Lung (tissue), 12 donors: Measurements from ENCODE around the gene CPTP. TPM values are rescaled to one million over a fixed set of nuclear protein-coding genes. Genes with fewer than 3 reads are reported as not detected.
A peak's percentile ranks its signal among the peaks of the same experiment; 100 is the strongest.

Experiments used
- ATAC-seq: fragments of 200-7000 bp; cut with Tn5 transposase; one replicate; pipeline ENCODE4 v1.9.1; 2020; ENCODE audit warnings: moderate number of reproducible peaks; ENCODE audit not compliant: insufficient read depth, low FRiP score
- DNase-seq, 3 donors: peaks; one replicate each; pipeline ENCODE4 v3.0.0-alpha.2; 2013 to 2017
- H3K27ac ChIP-seq, 2 donors: one replicate each; pipeline ENCODE4 v1.5.1; 2013; ENCODE audit warnings: mild to moderate bottlenecking in 2 of 2, moderate library complexity in 2 of 2, control low read depth in 1 of 2, inconsistent platforms in 1 of 2, low read depth in 1 of 2, low read length in 1 of 2
- H3K27me3 ChIP-seq, 3 donors: one replicate each; pipeline ENCODE4 v1.5.1; 2013; ENCODE audit warnings: low read length in 2 of 3; ENCODE audit not compliant: control insufficient read depth in 3 of 3, insufficient read depth in 3 of 3
- H3K36me3 ChIP-seq, 4 donors: one replicate each; pipeline ENCODE4 v1.5.1; 2013; ENCODE audit warnings: low read length in 4 of 4, mild to moderate bottlenecking in 1 of 4, moderate library complexity in 1 of 4; ENCODE audit not compliant: control insufficient read depth in 4 of 4, insufficient read depth in 4 of 4
- H3K4me1 ChIP-seq, 5 donors: one replicate each; pipeline ENCODE4 v1.5.1; 2013; ENCODE audit warnings: low read length in 5 of 5, mild to moderate bottlenecking in 2 of 5, moderate library complexity in 1 of 5; ENCODE audit not compliant: control insufficient read depth in 5 of 5, insufficient read depth in 5 of 5
- H3K4me3 ChIP-seq: one replicate; pipeline ENCODE4 v1.5.1; 2013; ENCODE audit warnings: mild to moderate bottlenecking, control low read depth, moderate library complexity
- H3K9ac ChIP-seq, 2 donors: one replicate each; pipeline ENCODE4 v1.5.1; 2013; ENCODE audit warnings: low read length in 2 of 2, control low read depth in 1 of 2; ENCODE audit not compliant: insufficient read depth in 1 of 2
- H3K9me3 ChIP-seq, 4 donors: one replicate each; pipeline ENCODE4 v1.5.1; 2013; ENCODE audit warnings: low read length in 3 of 4, mild to moderate bottlenecking in 1 of 4, moderate library complexity in 1 of 4; ENCODE audit not compliant: control insufficient read depth in 4 of 4, insufficient read depth in 3 of 4
- CTCF ChIP-seq: IDR thresholded peaks from 2 replicates; pipeline ENCODE4 v1.5.1; 2012; ENCODE audit warnings: mild to moderate bottlenecking; ENCODE audit errors: control extremely low read depth, extremely low read depth
- WGBS, 2 donors: extraction: QIAGEN DNeasy Blood & Tissue Kit; methylation state at CpG; one replicate each; pipeline ENCODE4 v1.1.7; 2013; 5-methylcytosine and 5-hydroxymethylcytosine counted together
- polyA plus RNA-seq, 2 donors: library from polyadenylated mRNA; stranded (reverse); fragments of 200-250 nt; gene quantifications; one replicate each; pipeline ENCODE4 v1.2.1, GENCODE V29; 2013
- total RNA-seq, 2 donors: library from RNA; depleted of rRNA in 1 of 2; stranded (reverse); fragments of >200 nt in 1 of 2; gene quantifications; one replicate each; pipeline ENCODE4 v1.2.1, GENCODE V29; 2014 to 2021
- donor health status: control.
- donor health status: control.
- donor health status: Bipolar disorder and iron deficiency.
- donor health status: healthy.
- donor health status: DM: yes; HTN: yes; CAD: no.

CPTP gene
- total and polyA plus RNA-seq, 4 donors, result 10.9 to 32.0 (median 19.2) TPM

- H3K27ac ChIP-seq, result no peak overlapping the region
- DNase-seq (no peak), ATAC-seq (no peak)
- no peaks in the 10 kb centered on the region for H3K9me3 ChIP-seq
- 41 to 53% methylated on average over 27 of the region's 27 CpGs for WGBS, 2 donors
- H3K9ac ChIP-seq, result peak overlapping the region in 1 of 2 donors; percentile 26
- peaks cover 11 to 42% (median 17%) of the 10 kb centered on the region in 5 donors for H3K4me1 ChIP-seq
- peaks cover 0 to 16% (median 5%) of the 10 kb centered on the region in 4 donors for H3K36me3 ChIP-seq
- H3K4me3 ChIP-seq, result peak overlapping the region; percentile 69
- no peak for TF ChIP-seq CTCF
- no peaks in the 10 kb centered on the region for H3K27me3 ChIP-seq
Measured at GRCh38 chr1:1306661-1307260, 17.8 kb upstream of the CPTP start.

- H3K9ac ChIP-seq, result peak overlapping the region in 1 of 2 donors; percentile 26
- ATAC-seq (no peak), DNase-seq (peak in 1 of 3 donors; percentile 33)
- peaks cover 0 to 23% (median 6%) of the 10 kb centered on the region in 4 donors for H3K36me3 ChIP-seq
- H3K27me3 ChIP-seq, result no peaks in the 10 kb centered on the region
- H3K27ac ChIP-seq, result peak overlapping the region; percentile 85 to 88
- H3K4me1 ChIP-seq, result peaks cover 11 to 42% (median 17%) of the 10 kb centered on the region in 5 donors
- H3K9me3 ChIP-seq, result no peaks in the 10 kb centered on the region
- no peak for TF ChIP-seq CTCF
- 1 to 5% methylated on average over 33 to 83 of the region's 83 CpGs for WGBS, 2 donors
- peak overlapping the region; percentile 69 for H3K4me3 ChIP-seq
Measured at GRCh38 chr1:1307261-1307922, 17.2 kb upstream of the CPTP start.

GRCh38 chr1:1307923-1308755 is 16.5 kb upstream of the CPTP start, which contains the start of the genes ACAP3 and PUSL1:
Gene ACAP3 (minus strand): TSS chr1:1307930. CDS start chr1:1307815, 115 bp downstream.
Gene PUSL1 (plus strand): TSS chr1:1308597. CDS start chr1:1308644, 47 bp downstream.
- DNase-seq (peak; percentile 93 to 96 (median 94)), ATAC-seq (peak; percentile 78)
- WGBS, 2 donors, result 0 to 1% methylated on average over 75 to 130 of the region's 131 CpGs
- peak within 1 kb of the TSS; percentile 25 to 26 for H3K9ac ChIP-seq
- peaks cover 0 to 30% (median 10%) of the 10 kb centered on the region in 4 donors for H3K36me3 ChIP-seq
- H3K27ac ChIP-seq, result peak within 1 kb of the TSS; percentile 91 to 96
- TF ChIP-seq CTCF, result no peak
- H3K9me3 ChIP-seq, result no peaks in the 10 kb centered on the region
- H3K4me3 ChIP-seq, result peak within 1 kb of the TSS; percentile 79
- peaks cover 11 to 42% (median 17%) of the 10 kb centered on the region in 5 donors for H3K4me1 ChIP-seq
- no peaks in the 10 kb centered on the region for H3K27me3 ChIP-seq
